HCT116 (cell line): ENCODE measurements around the gene PMAIP1. TPM values are rescaled to one million over a fixed set of nuclear protein-coding genes. Genes with fewer than 3 reads are reported as not detected.

Source experiments
- ATAC-seq: fragments of 200-7000 bp; cut with Tn5 transposase; 2 replicates; pipeline ENCODE4 v1.9.1; 2020; ENCODE audit warnings: mild to moderate bottlenecking, moderate library complexity
- BruUV-seq: library from RNA; stranded (reverse); fragments of 400-500 nt; replicated peaks from 2 replicates; lab custom pipeline; 2021; lab: Mats Ljungman, UMichigan
- CTCF ChIA-PET: fragments of 300-600 bp; sonication (Branson Sonifier 250); formaldehyde crosslinking; loops from one replicate; lab custom pipeline; 2021; ENCODE audit warnings: antibody characterized with exemption; lab: Charles Lee
- POLR2A ChIA-PET: fragments of 300-600, 350-600 bp; sonication (Branson Sonifier 250); formaldehyde crosslinking; loops from one replicate; lab custom pipeline; 2021; ENCODE audit warnings: antibody characterized with exemption; lab: Charles Lee
- RAD21 ChIA-PET, 2 experiments: fragments of 300-600 bp; sonication (Branson Sonifier 250); formaldehyde crosslinking; loops; one replicate each; lab custom pipeline; 2023; ENCODE audit warnings: low total read pairs in 2 of 2; ENCODE audit not compliant: uncharacterized antibody in 2 of 2, unreplicated experiment in 2 of 2, low non-redundant PET in 1 of 2; lab: Charles Lee
- DNase-seq: peaks from one replicate; pipeline ENCODE4 v3.0.0-alpha.2; 2010; ENCODE audit warnings: low read depth, low spot score
- H2AFZ ChIP-seq: fragments of 200-600 bp; shearing (Covaris generic), sonication (generic); 2 replicates; pipeline ENCODE4 v1.6.1; 2017; ENCODE audit warnings: low read depth, mixed run types, mixed read lengths, antibody characterized with exemption, low read length; ENCODE audit not compliant: poor library complexity, severe bottlenecking
- H3K27ac ChIP-seq: 2 replicates; pipeline ENCODE4 v1.5.1; 2012; ENCODE audit warnings: low read depth, low read length
- H3K27me3 ChIP-seq: fragments of 200-600 bp; sonication (generic); 2 replicates; pipeline ENCODE4 v1.6.1; 2016; ENCODE audit warnings: mixed run types, low read length, mixed read lengths; ENCODE audit not compliant: insufficient read depth
- H3K36me3 ChIP-seq, 2 experiments: fragments of 200-500 bp in 1 of 2; fragments of 200-600 bp in 1 of 2; sonication (Bioruptor generic) in 1 of 2; sonication (generic) in 1 of 2; 2 replicates each; pipeline versions ENCODE4 v1.5.1 to v1.6.1; 2014 to 2016; ENCODE audit warnings: low read length in 2 of 2, inconsistent platforms in 1 of 2, mixed read lengths in 1 of 2, mixed run types in 1 of 2; ENCODE audit not compliant: insufficient read depth in 2 of 2, control insufficient read depth in 1 of 2
- H3K4me1 ChIP-seq, 2 experiments: fragments of 200-600 bp in 1 of 2; sonication (generic) in 1 of 2; 2 replicates each; pipeline versions ENCODE4 v1.5.1 to v1.6.1; 2012 to 2017; ENCODE audit warnings: low read length in 2 of 2, inconsistent platforms in 1 of 2, mild to moderate bottlenecking in 1 of 2, mixed read lengths in 1 of 2, mixed run types in 1 of 2, moderate library complexity in 1 of 2; ENCODE audit not compliant: insufficient read depth in 2 of 2, control insufficient read depth in 1 of 2
- H3K4me2 ChIP-seq: fragments of 200-600 bp; sonication (generic); 2 replicates; pipeline ENCODE4 v1.6.1; 2017; ENCODE audit warnings: mixed run types, low read length, mixed read lengths
- H3K4me3 ChIP-seq, 2 experiments: fragments of 200-600 bp in 1 of 2; sonication (generic) in 1 of 2; replicated peaks in 1 of 2; 2 replicates each; pipeline ENCODE4 v1.5.1; 2011 to 2016; ENCODE audit warnings: low read length in 2 of 2, control low read depth in 1 of 2, low read depth in 1 of 2, mild to moderate bottlenecking in 1 of 2, mixed read lengths in 1 of 2, mixed run types in 1 of 2
- H3K79me2 ChIP-seq: fragments of 200-600 bp; sonication (generic); 2 replicates; pipeline ENCODE4 v1.6.1; 2017; ENCODE audit warnings: mild to moderate bottlenecking, mixed run types, low read length, moderate library complexity, mixed read lengths; ENCODE audit not compliant: insufficient read depth
- H3K9ac ChIP-seq: fragments of 200-600 bp; sonication (generic); 2 replicates; pipeline ENCODE4 v1.6.1; 2016; ENCODE audit warnings: low read length, mixed read lengths
- H3K9me2 ChIP-seq: fragments of 200-600 bp; sonication (generic), shearing (Covaris generic); 2 replicates; pipeline ENCODE4 v1.6.1; 2017; ENCODE audit warnings: mixed run types, mild to moderate bottlenecking, moderate library complexity; ENCODE audit not compliant: insufficient read depth
- H3K9me3 ChIP-seq, 2 experiments: fragments of 200-500 bp in 1 of 2; fragments of 200-600 bp in 1 of 2; sonication (Bioruptor generic) in 1 of 2; sonication (generic) in 1 of 2; 2 replicates each; pipeline ENCODE4 v1.6.1; 2014 to 2017; ENCODE audit warnings: low read length in 2 of 2, mixed read lengths in 2 of 2, inconsistent platforms in 1 of 2, low read depth in 1 of 2, mild to moderate bottlenecking in 1 of 2, mixed run types in 1 of 2, moderate library complexity in 1 of 2; ENCODE audit not compliant: control insufficient read depth in 1 of 2, insufficient read depth in 1 of 2
- H4K20me1 ChIP-seq: fragments of 200-600 bp; sonication (generic), shearing (Covaris generic); 2 replicates; pipeline ENCODE4 v1.6.1; 2017; ENCODE audit warnings: mixed run types, mild to moderate bottlenecking, moderate library complexity; ENCODE audit not compliant: insufficient read depth
- CBX3 ChIP-seq: IDR thresholded peaks from 2 replicates; pipeline ENCODE4 v1.6.1; 2012; ENCODE audit warnings: low read depth
- CEBPB ChIP-seq: IDR thresholded peaks from 2 replicates; pipeline ENCODE4 v1.6.1; 2012; ENCODE audit warnings: low read depth
- CTCF ChIP-seq, 3 experiments: fragments of 200-600 bp in 1 of 3; sonication (generic) in 1 of 3; IDR thresholded peaks in 2 of 3; conservative IDR thresholded peaks in 1 of 3; 2 replicates each; pipeline ENCODE4 v1.5.1; 2012 to 2017; ENCODE audit warnings: low read depth in 2 of 3, low read length in 2 of 3, antibody characterized with exemption in 1 of 3, borderline replicate concordance in 1 of 3, control low read depth in 1 of 3, mild to moderate bottlenecking in 1 of 3, mixed read lengths in 1 of 3, mixed run types in 1 of 3, moderate library complexity in 1 of 3; ENCODE audit not compliant: insufficient read depth in 1 of 3
- EZH2 ChIP-seq: fragments of 200-600 bp; sonication (generic); IDR thresholded peaks from 2 replicates; pipeline ENCODE4 v1.6.1; 2017; ENCODE audit warnings: antibody characterized with exemption, mixed run types
- FOSL1 ChIP-seq: IDR thresholded peaks from 2 replicates; pipeline ENCODE4 v1.6.1; 2012; ENCODE audit warnings: low read depth
- MAX ChIP-seq: IDR thresholded peaks from 2 replicates; pipeline ENCODE4 v1.6.1; 2012
- POLR2AphosphoS5 ChIP-seq: IDR thresholded peaks from 2 replicates; pipeline ENCODE4 v1.6.1; 2011; ENCODE audit warnings: mild to moderate bottlenecking, low read depth, low read length, moderate library complexity
- REST ChIP-seq: IDR thresholded peaks from 2 replicates; pipeline ENCODE4 v1.6.1; 2012; ENCODE audit warnings: low read depth
- SIN3A ChIP-seq: IDR thresholded peaks from 2 replicates; pipeline ENCODE4 v1.6.1; 2012; ENCODE audit warnings: low read depth
- SP1 ChIP-seq: IDR thresholded peaks from 2 replicates; pipeline ENCODE4 v1.6.1; 2012; ENCODE audit warnings: low read depth
- ZBTB33 ChIP-seq: IDR thresholded peaks from 2 replicates; pipeline ENCODE4 v1.6.1; 2011; ENCODE audit warnings: mild to moderate bottlenecking, low read length, moderate library complexity; ENCODE audit not compliant: insufficient replicate concordance; ENCODE audit errors: extremely low read depth
- ZNF274 ChIP-seq: fragments of 200-500 bp; sonication (Bioruptor generic); IDR thresholded peaks from 2 replicates; pipeline ENCODE4 v1.6.1; 2014; ENCODE audit warnings: mild to moderate bottlenecking, low read depth, low read length, inconsistent platforms
- intact Hi-C: fragments of 100-400 bp; cut with micrococcal nuclease; formaldehyde crosslinking; loops from 2 replicates; pipeline ENCODE4 v1.10.0; 2022
- total RNA-seq: library from RNA; stranded (reverse); gene quantifications from one replicate; pipeline ENCODE4 v1.2.1, GENCODE V29; 2021; ENCODE audit not compliant: unreplicated experiment

The PMAIP1 gene
- total RNA-seq, 1 experiment from 2014 or later: 66.7 TPM

- TF ChIP-seq REST: no peak
- no peak for TF ChIP-seq ZNF274
- no peak for TF ChIP-seq SP1
These were observed 28.0 kb upstream of the PMAIP1 start (continued) for GRCh38 chr18:59871711-59872362.

- ATAC-seq (no peak), DNase-seq (no peak)
- Histone ChIP-seq H3K9me2 (no peaks in the 10 kb centered on the region), H3K27me3 (no peaks in the 10 kb centered on the region), H3K9ac (no peak overlapping the region), H3K36me3 (no peaks in the 10 kb centered on the region), H3K9me3 (no peaks in the 10 kb centered on the region), H3K79me2 (no peaks in the 10 kb centered on the region), H3K4me1 (peaks cover 6 to 19% of the 10 kb centered on the region in 2 experiments), H3K27ac (no peak overlapping the region), H3K4me2 (peak overlapping the region; percentile 53; the same call in 1 of the 2 replicates), H4K20me1 (no peaks in the 10 kb centered on the region), H2AFZ (peak overlapping the region; percentile 86), H3K4me3 (no peak overlapping the region)
- ChIA-PET RAD21 (no interaction called here), POLR2A (interaction anchor here (1.1 to 2.7 kb wide), 2 partner anchors 26 to 34 kb away, joined by 3 to 14 read pairs; partner anchors contain the start of gene PMAIP1), CTCF (no interaction called here)
- no TSS peak for BruUV-seq
- intact Hi-C loops: no loop called here
- TF ChIP-seq REST (no peak), CEBPB (no peak), CBX3 (no peak), EZH2 (no peak), FOSL1 (no peak), ZBTB33 (no peak), CTCF (IDR thresholded peaks at IDR 0.05 in 2 of 3, conservative IDR thresholded peaks at IDR 0.05 in 1 of 3; ENCODE audit: borderline replicate concordance in 1 of 3, insufficient read depth in 1 of 3, low read depth in 2 of 3, low read length in 2 of 3) (no peak), SIN3A (no peak), MAX (no peak), POLR2AphosphoS5 (no peak)
These were observed 26.2 kb upstream of the PMAIP1 start for GRCh38 chr18:59873641-59874040.
